ENCODE measurements around the gene EIF4G3.

DNA sequence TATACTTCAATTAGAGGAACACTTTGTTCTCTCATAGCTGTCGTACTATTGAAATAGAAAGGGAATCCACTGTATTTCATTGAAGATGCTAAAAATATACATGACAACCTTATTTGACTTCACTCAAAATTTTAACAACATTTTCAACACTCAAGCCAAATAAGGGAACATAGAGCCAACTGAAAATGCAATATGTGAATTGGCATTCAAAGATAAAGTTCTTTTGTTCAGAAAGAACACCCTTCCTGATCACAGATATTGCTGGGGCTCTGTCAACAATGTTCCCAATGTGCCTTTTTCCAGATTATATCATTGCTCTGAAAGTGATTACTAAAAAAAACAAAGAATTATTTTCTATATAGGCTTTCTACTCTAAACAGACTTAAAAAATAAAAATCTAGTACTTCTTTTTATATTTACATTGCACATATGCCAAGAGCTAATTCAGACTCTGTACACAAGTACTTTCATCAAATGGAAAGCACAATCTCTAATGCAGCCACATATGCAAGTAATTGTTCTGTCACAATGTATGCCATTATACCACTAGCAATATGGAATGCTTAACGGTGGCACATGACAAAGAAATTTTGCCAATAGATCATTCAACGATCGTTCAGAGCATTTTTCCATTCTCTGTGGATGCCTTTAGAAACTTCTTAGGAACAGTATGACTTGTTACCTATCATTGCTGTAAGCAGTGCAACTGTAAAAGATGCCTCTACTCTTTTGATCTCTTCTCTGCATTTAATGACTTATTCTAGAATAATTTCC, 171.0 kb downstream of the EIF4G3 start:
- TF ChIP-seq, protein P1, sequence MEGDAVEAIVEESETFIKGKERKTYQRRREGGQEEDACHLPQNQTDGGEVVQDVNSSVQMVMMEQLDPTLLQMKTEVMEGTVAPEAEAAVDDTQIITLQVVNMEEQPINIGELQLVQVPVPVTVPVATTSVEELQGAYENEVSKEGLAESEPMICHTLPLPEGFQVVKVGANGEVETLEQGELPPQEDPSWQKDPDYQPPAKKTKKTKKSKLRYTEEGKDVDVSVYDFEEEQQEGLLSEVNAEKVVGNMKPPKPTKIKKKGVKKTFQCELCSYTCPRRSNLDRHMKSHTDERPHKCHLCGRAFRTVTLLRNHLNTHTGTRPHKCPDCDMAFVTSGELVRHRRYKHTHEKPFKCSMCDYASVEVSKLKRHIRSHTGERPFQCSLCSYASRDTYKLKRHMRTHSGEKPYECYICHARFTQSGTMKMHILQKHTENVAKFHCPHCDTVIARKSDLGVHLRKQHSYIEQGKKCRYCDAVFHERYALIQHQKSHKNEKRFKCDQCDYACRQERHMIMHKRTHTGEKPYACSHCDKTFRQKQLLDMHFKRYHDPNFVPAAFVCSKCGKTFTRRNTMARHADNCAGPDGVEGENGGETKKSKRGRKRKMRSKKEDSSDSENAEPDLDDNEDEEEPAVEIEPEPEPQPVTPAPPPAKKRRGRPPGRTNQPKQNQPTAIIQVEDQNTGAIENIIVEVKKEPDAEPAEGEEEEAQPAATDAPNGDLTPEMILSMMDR (IDR thresholded peaks at IDR 0.05 in 4 of 5, conservative IDR thresholded peaks at IDR 0.05 in 1 of 5) = no peak
- TF ChIP-seq POLR2A (IDR thresholded peaks at IDR 0.05) = no peak

Measured in gastrocnemius medialis (tissue), 4 donors.